GM12878 (cell line): Measurements from ENCODE around the gene GLTP. TPM values are rescaled to one million over a fixed set of nuclear protein-coding genes. Genes with fewer than 3 reads are reported as not detected.

ENCODE experiments used
- ATAC-seq: fragments of 200-7000 bp; cut with Tn5 transposase; 3 replicates; pipeline ENCODE4 v1.9.1; 2020; ENCODE audit warnings: mild to moderate bottlenecking, moderate library complexity
- BruUV-seq: library from RNA; stranded (reverse); fragments of 400-500 nt; replicated peaks from 2 replicates; lab custom pipeline; 2021; lab: Mats Ljungman, UMichigan
- CTCF ChIA-PET: fragments of 300-600 bp; sonication (Branson Sonifier 250); formaldehyde crosslinking; extraction: SDS; loops from one replicate; lab custom pipeline; 2021; ENCODE audit warnings: inconsistent platforms; lab: Yijun Ruan, JAX
- POLR2A ChIA-PET: fragments of 350-600 bp; formaldehyde crosslinking; extraction: SDS; loops from one replicate; lab custom pipeline; 2021; ENCODE audit warnings: inconsistent platforms; lab: Charles Lee
- RAD21 ChIA-PET: fragments of 300-600 bp; sonication (Branson Sonifier 250); formaldehyde crosslinking; loops from one replicate; lab custom pipeline; 2023; ENCODE audit warnings: antibody characterized with exemption; ENCODE audit not compliant: unreplicated experiment; lab: Charles Lee
- SMC1A ChIA-PET: fragments of 300-600 bp; sonication (Branson Sonifier 250); formaldehyde crosslinking; loops from one replicate; lab custom pipeline; 2023; ENCODE audit not compliant: unreplicated experiment, uncharacterized antibody; lab: Charles Lee
- DNase-seq: peaks from one replicate; pipeline ENCODE4 v3.0.0-alpha.2; 2011; ENCODE audit warnings: low read depth, low spot score
- FAIRE-seq: peaks from 3 replicates; lab custom pipeline; 2011; peaks lifted over from hg19 to GRCh38; lab: Jason Lieb, UNC
- H2AFZ ChIP-seq: 2 replicates; pipeline ENCODE4 v1.6.0; 2011; ENCODE audit warnings: low read depth, low read length, control low read depth; ENCODE audit not compliant: control insufficient read depth
- H3K27ac ChIP-seq: 2 replicates; pipeline ENCODE4 v1.5.1; 2011; ENCODE audit warnings: control low read depth; ENCODE audit not compliant: control insufficient read depth, insufficient read depth
- H3K27me3 ChIP-seq, 2 experiments: replicated peaks in 1 of 2; 2 replicates each; pipeline versions ENCODE4 v1.6.0 to v1.6.1; 2011; ENCODE audit warnings: low read length in 1 of 2; ENCODE audit not compliant: control insufficient read depth in 2 of 2, insufficient read depth in 2 of 2
- H3K36me3 ChIP-seq, 2 experiments: 2 replicates each; pipeline ENCODE4 v1.5.1; 2011; ENCODE audit warnings: low read length in 1 of 2; ENCODE audit not compliant: control insufficient read depth in 2 of 2, insufficient read depth in 2 of 2
- H3K4me1 ChIP-seq: 2 replicates; pipeline ENCODE4 v1.6.1; 2011; ENCODE audit warnings: mild to moderate bottlenecking, low read length, moderate library complexity, mixed read lengths; ENCODE audit not compliant: control insufficient read depth, insufficient read depth
- H3K4me2 ChIP-seq: 2 replicates; pipeline ENCODE4 v1.6.0; 2011; ENCODE audit warnings: control low read depth; ENCODE audit not compliant: control insufficient read depth, insufficient read depth
- H3K4me3 ChIP-seq: fragments of 200-600 bp; sonication (generic); 2 replicates; pipeline ENCODE4 v1.5.1; 2016
- H3K79me2 ChIP-seq: 2 replicates; pipeline ENCODE4 v1.6.0; 2011; ENCODE audit warnings: low read length; ENCODE audit not compliant: control insufficient read depth, insufficient read depth
- H3K9ac ChIP-seq: 2 replicates; pipeline ENCODE4 v1.8.0; 2011; ENCODE audit warnings: low read length, control low read depth, mixed read lengths; ENCODE audit not compliant: control insufficient read depth, insufficient read depth
- H3K9me3 ChIP-seq: replicated peaks from 3 replicates; pipeline ENCODE4 v1.5.1; 2011; ENCODE audit warnings: mild to moderate bottlenecking, low read length; ENCODE audit not compliant: control insufficient read depth, insufficient read depth
- H4K20me1 ChIP-seq: 2 replicates; pipeline ENCODE4 v1.6.0; 2011; ENCODE audit not compliant: control insufficient read depth, insufficient read depth
- FOXM1 ChIP-seq: IDR thresholded peaks from 2 replicates; pipeline ENCODE4 v1.6.1; 2012; ENCODE audit warnings: low read depth, mild to moderate bottlenecking, inconsistent platforms, low read length, moderate library complexity
- NFXL1 ChIP-seq: fragments of 450-650 bp; IDR thresholded peaks from 2 replicates; pipeline ENCODE4 v1.6.1; 2017; ENCODE audit warnings: antibody characterized with exemption, mild to moderate bottlenecking, borderline replicate concordance
- NR2C1 ChIP-seq: fragments of 450-650 bp; IDR thresholded peaks from 2 replicates; pipeline ENCODE4 v1.6.1; 2017; ENCODE audit warnings: antibody characterized with exemption, mild to moderate bottlenecking, moderate library complexity
- SUZ12 ChIP-seq: fragments of 200-600 bp; sonication (generic); IDR thresholded peaks from one replicate; pipeline ENCODE4 v1.6.1; 2018; ENCODE audit warnings: antibody characterized with exemption, mild to moderate bottlenecking; ENCODE audit not compliant: unreplicated experiment
- ZZZ3 ChIP-seq: IDR thresholded peaks from 2 replicates; pipeline ENCODE4 v1.6.1; 2011; ENCODE audit warnings: low read depth; ENCODE audit not compliant: control insufficient read depth, insufficient read length
- WGBS: methylation state at CpG from one replicate; pipeline ENCODE4 v1.1.6; 2016; ENCODE audit warnings: low lambda C conversion rate; ENCODE audit not compliant: insufficient replicate concordance, insufficient coverage; ENCODE audit errors: missing lambda C conversion rate; 5-methylcytosine and 5-hydroxymethylcytosine counted together
- in situ Hi-C: fragments of 300-500 bp; cut with MboI; formaldehyde crosslinking; loops from 9 replicates; pipeline ENCODE4 v1.14.3; 2018; ENCODE audit warnings: mixed read lengths
- intact Hi-C: fragments of 100-400 bp; cut with micrococcal nuclease; formaldehyde crosslinking; loops from one replicate; pipeline ENCODE4 v1.14.2; 2022; ENCODE audit not compliant: unreplicated experiment
- polyA plus RNA-seq, 11 experiments: library from polyadenylated mRNA; depleted of rRNA in 4 of 11; unstranded in 6 of 11; stranded (reverse) in 5 of 11; fragments of >200 nt; fragmentation: Nextera tagmentation in 4 of 11; fragmentation: Illumina TruSeq in 1 of 11; extraction: Ambion mirVana in 4 of 11; extraction: Trizol in 1 of 11; gene quantifications; 1 replicate in 1 of 11; 2 replicates in 10 of 11; pipeline versions ENCODE4 v1.2.1 to v1.2.3, GENCODE V29; 2011 to 2016; ENCODE audit warnings: inconsistent platforms in 2 of 11, missing spikeins in 2 of 11, low read depth in 1 of 11
- total RNA-seq, 4 experiments: library from RNA; depleted of rRNA in 3 of 4; stranded (reverse); fragments of >200 nt in 3 of 4; fragmentation: Illumina TruSeq in 1 of 4; extraction: Trizol in 1 of 4; gene quantifications; 2 replicates each; pipeline versions ENCODE4 v1.2.1 to v1.2.3, GENCODE V29; 2013 to 2021
- TF ChIP-seq, protein P1 (sequence below): fragments of 450-650 bp; IDR thresholded peaks from 2 replicates; pipeline ENCODE4 v1.6.1; 2016; ENCODE audit warnings: mild to moderate bottlenecking

Gene GLTP
- total and polyA plus RNA-seq, 10 of the 15 experiments (the other 5 are each of a cell fraction or from before 2014, with no cell fraction given), result 16.8 to 44.0 (median 25.3) TPM

DNA sequence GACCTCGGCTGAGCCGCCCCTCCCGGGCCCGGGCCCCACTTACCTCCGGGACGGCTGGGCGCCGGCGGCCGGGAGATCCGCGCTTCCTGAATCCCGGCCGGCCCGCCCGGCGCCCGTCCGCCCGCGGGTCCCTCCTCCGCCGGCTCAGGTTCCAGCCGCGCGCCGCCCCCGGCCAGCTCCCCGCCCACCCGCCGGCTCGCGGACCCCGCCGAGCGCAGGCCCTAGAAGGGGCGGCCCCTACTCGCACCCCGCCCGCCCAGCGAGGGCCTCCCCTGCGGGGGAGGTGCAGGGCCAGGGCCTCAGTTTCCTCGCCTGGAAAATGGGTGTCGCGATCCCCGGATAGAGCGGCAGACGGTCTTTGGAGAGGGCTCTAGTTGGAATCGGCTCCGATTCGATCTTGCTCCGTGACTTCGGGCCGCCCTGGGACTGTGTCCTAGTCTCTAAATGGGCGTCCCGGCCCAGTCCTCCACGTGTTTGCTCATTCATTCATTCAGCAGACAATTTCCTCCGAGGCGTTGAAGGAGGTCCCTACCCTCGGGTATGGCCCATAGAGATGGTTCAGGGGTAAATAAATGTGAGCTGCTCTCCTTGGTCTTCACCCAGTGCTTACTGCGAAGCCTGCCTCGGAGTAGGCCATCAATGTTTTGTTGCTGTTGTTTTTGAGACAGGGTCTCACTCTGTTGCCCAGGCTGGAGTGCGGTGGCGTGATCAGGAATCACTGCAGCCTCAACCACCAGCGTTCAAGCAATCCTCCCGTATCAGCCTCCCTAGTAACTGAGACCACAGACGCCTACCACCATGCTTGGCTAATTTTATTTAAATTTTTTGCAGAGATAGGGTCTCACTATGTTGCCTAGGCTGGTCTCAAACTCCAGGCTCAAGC, 46.8 kb downstream of the GLTP start, which contains the start of gene TRPV4:
TRPV4 (minus strand) TSS at position 92 of the 883 bp plus-strand sequence. CDS start 18,602 bp downstream, outside the sequence.
- ATAC-seq, result no peak
- Histone ChIP-seq H3K9ac (no peak within 1 kb of the TSS), H3K4me1 (no peaks in the 10 kb centered on the region), H3K9me3 (no peaks in the 10 kb centered on the region), H4K20me1 (no peaks in the 10 kb centered on the region), H3K4me2 (no peak within 1 kb of the TSS), H3K27me3 (peaks cover 3 to 4% of the 10 kb centered on the region in 2 experiments), H3K79me2 (no peaks in the 10 kb centered on the region), H2AFZ (no peak within 1 kb of the TSS), H3K4me3 (no peak within 1 kb of the TSS), H3K27ac (no peak within 1 kb of the TSS), H3K36me3 (no peaks in the 10 kb centered on the region)
- TF ChIP-seq NFXL1 (no peak), SUZ12 (peak; percentile 9)
- ChIA-PET CTCF (interaction anchor here (4.0 kb wide), 1 partner anchor 12 kb away, joined by 14 read pairs; no protein-coding TSS in a partner anchor), POLR2A (no interaction called here), SMC1A (no interaction called here), RAD21 (no interaction called here)
- FAIRE-seq, result no peak
- no peak for DNase-seq
- intact Hi-C loops, result no loop called here
- in situ Hi-C loops, result no loop called here
- 25% methylated on average over 55 of the region's 67 CpGs for WGBS
- BruUV-seq, result no TSS peak

- no peak for FAIRE-seq
- H3K4me2 ChIP-seq, result no peak overlapping the region
Measured at GRCh38 chr12:109832541-109833306, 47.6 kb downstream of the GLTP start.

More at GRCh38 chr12:109832541-109833306, 47.6 kb downstream of the GLTP start:
- RAD21 ChIA-PET, result no interaction called here
- H2AFZ ChIP-seq, result no peak overlapping the region
- no TSS peak for BruUV-seq
- H3K79me2 ChIP-seq, result no peaks in the 10 kb centered on the region
- SMC1A ChIA-PET, result no interaction called here
- peaks cover 3 to 4% of the 10 kb centered on the region in 2 experiments for H3K27me3 ChIP-seq
- in situ Hi-C loops, result no loop called here
- no peak overlapping the region for H3K4me3 ChIP-seq
- H3K9ac ChIP-seq, result no peak overlapping the region
- no peaks in the 10 kb centered on the region for H3K36me3 ChIP-seq
- POLR2A ChIA-PET, result no interaction called here
- 32% methylated on average over 29 of the region's 31 CpGs for WGBS
- TF ChIP-seq FOXM1 (no peak), NR2C1 (no peak), SUZ12 (peak; percentile 31), ZZZ3 (no peak)
- TF ChIP-seq, protein P1, sequence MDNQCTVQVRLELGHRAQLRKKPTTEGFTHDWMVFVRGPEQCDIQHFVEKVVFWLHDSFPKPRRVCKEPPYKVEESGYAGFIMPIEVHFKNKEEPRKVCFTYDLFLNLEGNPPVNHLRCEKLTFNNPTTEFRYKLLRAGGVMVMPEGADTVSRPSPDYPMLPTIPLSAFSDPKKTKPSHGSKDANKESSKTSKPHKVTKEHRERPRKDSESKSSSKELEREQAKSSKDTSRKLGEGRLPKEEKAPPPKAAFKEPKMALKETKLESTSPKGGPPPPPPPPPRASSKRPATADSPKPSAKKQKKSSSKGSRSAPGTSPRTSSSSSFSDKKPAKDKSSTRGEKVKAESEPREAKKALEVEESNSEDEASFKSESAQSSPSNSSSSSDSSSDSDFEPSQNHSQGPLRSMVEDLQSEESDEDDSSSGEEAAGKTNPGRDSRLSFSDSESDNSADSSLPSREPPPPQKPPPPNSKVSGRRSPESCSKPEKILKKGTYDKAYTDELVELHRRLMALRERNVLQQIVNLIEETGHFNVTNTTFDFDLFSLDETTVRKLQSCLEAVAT, result no peak
- H3K4me1 ChIP-seq, result no peaks in the 10 kb centered on the region
- ATAC-seq (no peak), DNase-seq (no peak)
- H4K20me1 ChIP-seq, result no peaks in the 10 kb centered on the region
- CTCF ChIA-PET, result interaction anchor here (2.6 kb wide), 1 partner anchor 13 kb away, joined by 9 read pairs; no protein-coding TSS in a partner anchor
- H3K27ac ChIP-seq, result no peak overlapping the region
- H3K9me3 ChIP-seq, result no peaks in the 10 kb centered on the region
- intact Hi-C loops, result no loop called here
